NCI-H146 (cell line): ENCODE results near the gene PSMB5.

Source experiments
- DNase-seq: peaks from one replicate; lab custom pipeline; 2025; lab: John Stamatoyannopoulos, UW

Gene PSMB5

GRCh38 chr14:23034498-23035302 lies at the start of gene PSMB5:
Gene PSMB5, minus strand, starts transcription at chr14:23034900. Its CDS starts 19 bp downstream, at chr14:23034881.
- no peak for DNase-seq

DNA sequence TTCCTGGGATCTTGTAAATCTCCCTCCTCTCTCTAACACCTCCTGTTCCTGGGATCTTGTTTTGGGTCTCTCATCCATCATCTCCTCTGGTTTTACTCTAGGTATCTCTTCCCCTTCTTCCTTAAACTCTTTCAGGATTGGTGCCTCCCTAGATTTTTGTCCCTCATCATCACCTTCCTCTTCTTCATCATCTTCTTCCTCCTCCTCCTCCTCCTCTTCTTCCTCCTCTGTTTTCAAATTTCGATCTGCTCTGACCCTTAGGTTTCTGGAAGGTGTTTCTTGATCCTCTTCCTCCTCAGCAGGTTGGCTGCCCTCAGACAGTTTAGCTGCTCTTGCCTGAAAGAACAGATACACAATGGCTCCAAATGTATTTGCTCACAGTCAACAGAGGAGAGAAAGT lies 45.8 kb upstream of the PSMB5 start:
- DNase-seq, result no peak

DNA sequence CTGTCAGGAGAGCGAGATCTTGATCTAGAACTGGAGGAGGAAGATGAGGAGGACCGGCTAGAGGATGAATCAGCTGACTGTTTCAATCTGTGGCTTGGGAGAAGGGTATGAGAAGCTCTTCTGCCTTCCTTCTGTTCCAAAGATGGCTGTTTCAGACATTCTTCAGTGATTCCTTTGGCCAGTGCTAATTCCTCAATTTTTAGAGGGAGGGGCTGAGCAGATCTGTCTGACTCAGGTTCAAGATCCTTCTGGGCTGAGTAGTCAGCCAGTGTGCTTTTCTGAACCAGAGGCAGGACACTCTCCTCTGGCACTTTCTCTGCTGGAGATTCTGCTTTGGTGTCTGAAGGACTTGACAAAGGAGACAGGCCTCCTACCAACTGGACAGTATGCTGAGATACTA lies 45.0 kb upstream of the PSMB5 start:
- no peak for DNase-seq

- no peak for DNase-seq
Observed at GRCh38 chr14:23078692-23079116, 44.0 kb upstream of the PSMB5 start.

DNA sequence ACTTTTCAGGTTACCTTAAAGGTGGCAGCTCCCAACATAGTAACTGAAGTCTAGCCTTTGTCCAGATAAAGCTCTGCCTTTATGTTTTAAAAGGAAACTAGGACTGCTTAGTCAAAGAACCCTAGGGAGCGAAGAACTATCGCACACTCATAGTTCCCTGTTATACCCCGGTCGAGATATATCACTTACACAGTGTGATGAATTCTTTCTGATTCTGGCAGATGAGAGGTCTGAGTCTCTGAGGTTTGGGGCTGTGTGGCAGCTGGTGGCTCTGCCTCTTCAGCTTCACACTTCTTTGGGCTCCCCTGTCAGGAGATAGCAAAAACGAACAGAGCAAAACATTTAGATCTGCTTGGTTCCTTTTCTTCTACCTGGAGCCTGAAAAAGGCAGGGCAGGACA lies 43.3 kb upstream of the PSMB5 start:
- no peak for DNase-seq

- DNase-seq, result no peak
Observed at GRCh38 chr14:23076785-23077408, 42.2 kb upstream of the PSMB5 start.

DNA sequence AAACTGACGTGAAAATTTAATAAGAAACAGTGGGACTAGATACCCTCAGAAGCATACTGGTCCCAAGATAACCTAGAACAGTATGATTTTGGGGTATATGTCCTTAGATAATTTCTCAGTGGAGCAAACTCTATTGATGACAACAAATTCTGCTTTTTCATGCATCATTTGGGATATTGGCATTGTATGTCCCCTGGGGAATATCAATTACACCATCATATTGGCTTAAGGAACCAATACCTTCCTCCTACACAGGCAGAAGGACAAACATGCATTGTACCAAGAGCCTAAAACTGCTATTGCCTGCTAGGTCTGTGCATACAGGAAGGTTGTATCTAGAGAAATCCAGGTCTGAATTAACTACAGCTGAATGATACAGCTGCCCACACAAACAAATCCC lies 40.2 kb upstream of the PSMB5 start:
- no peak for DNase-seq

- DNase-seq, result no peak
Observed at GRCh38 chr14:23071921-23072539, 37.3 kb upstream of the PSMB5 start.

- DNase-seq, result no peak
Observed at GRCh38 chr14:23071244-23071920, 36.7 kb upstream of the PSMB5 start.

- DNase-seq, result no peak
Observed at GRCh38 chr14:23070262-23071129, 35.8 kb upstream of the PSMB5 start.

DNA sequence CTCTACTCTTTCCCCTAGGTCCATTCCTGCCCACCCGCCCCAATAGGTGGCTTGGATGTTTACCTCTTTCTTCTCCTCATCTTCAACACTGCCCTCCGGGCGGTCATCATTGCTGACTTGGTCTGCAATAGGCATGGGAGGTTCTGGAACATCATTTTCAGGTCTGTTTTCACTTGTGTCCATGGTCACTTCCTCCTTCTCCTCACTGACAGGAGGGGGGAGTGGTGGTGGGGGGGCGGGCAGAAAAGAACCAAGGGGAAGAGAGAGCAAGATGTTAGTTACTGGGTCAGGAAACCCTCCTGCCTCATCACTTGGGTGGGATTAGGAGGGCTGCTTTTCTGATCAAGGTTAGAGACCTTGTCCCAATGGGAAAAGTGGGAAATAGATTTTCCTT lies 34.7 kb upstream of the PSMB5 start:
- no peak for DNase-seq

- no peak for DNase-seq
Observed at GRCh38 chr14:23068789-23069412, 34.2 kb upstream of the PSMB5 start.

GRCh38 chr14:23067847-23068788 lies 33.4 kb upstream of the PSMB5 start:
- no peak for DNase-seq

- DNase-seq, result no peak
Observed at GRCh38 chr14:23066855-23067744, 32.4 kb upstream of the PSMB5 start.

GRCh38 chr14:23066368-23066767 lies 31.7 kb upstream of the PSMB5 start:
- DNase-seq, result no peak

DNA sequence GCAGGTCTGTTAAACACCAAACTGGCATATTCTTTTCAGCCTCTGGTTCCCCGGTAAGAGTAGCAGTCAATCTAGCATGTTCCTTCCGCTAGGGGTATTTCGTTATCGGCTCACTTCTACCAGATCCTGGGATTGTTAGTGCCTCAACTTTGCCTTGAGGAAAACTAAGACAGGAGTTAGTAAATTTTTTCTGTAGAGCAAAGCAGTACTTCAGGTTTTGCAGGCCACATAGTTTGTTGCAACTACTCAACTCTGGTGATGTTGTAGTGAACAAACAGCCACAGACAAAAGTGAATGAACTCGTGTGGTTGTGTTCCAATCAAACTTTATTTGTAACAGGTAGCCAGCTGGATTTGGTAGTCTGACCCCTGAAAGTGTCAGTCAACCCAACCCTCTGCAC lies 28.9 kb upstream of the PSMB5 start:
- no peak for DNase-seq

DNA sequence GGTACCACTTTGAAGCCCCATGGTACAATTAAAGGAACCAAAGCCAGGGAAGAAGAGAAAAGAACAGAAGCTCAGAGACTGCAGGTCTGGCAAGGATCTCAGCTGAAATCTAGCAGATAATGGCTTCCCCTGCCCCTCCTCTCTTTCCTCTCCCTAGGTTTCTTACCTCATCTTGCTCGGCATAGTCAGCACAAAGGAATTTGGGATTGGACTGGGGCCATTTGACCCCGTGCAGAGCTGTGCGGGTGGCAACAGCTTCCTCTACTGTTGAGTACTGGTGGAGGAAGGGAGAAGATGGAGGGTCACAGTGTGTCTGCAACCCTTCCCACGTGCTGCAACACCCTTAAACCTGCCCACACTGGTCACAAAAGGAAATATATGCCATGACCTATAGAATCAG lies 27.3 kb upstream of the PSMB5 start:
- no peak for DNase-seq

GRCh38 chr14:23060536-23061260 lies 26.0 kb upstream of the PSMB5 start:
- DNase-seq, result no peak
